Suprapubic skin (tissue), 4 donors: ENCODE measurements around the gene RAPGEF2. TPM values are rescaled to one million over a fixed set of nuclear protein-coding genes. Genes with fewer than 3 reads are reported as not detected.

Experiments used
- DNase-seq, 2 donors: peaks; one replicate each; pipeline ENCODE4 v3.0.0-alpha.2; 2019; ENCODE audit warnings: low spot score in 2 of 2
- H3K27ac ChIP-seq: fragments of 200-600 bp; sonication (generic); one replicate; pipeline ENCODE4 v1.5.1; 2019
- H3K27me3 ChIP-seq: fragments of 200-600 bp; sonication (generic); one replicate; pipeline ENCODE4 v1.5.1; 2019
- H3K36me3 ChIP-seq: fragments of 200-600 bp; sonication (generic); one replicate; pipeline ENCODE4 v1.5.1; 2019
- H3K4me1 ChIP-seq: fragments of 200-600 bp; sonication (generic); one replicate; pipeline ENCODE4 v1.5.1; 2019
- H3K4me3 ChIP-seq: fragments of 200-600 bp; sonication (generic); one replicate; pipeline ENCODE4 v1.5.1; 2019; ENCODE audit warnings: mild to moderate bottlenecking
- H3K9me3 ChIP-seq: fragments of 200-600 bp; sonication (generic); one replicate; pipeline ENCODE4 v1.5.1; 2019
- CTCF ChIP-seq, 2 donors: fragments of 200-600 bp in 1 of 2; fragments of 450-650 bp in 1 of 2; sonication (generic) in 1 of 2; IDR thresholded peaks; one replicate each; pipeline ENCODE4 v1.5.1; 2016 to 2019; ENCODE audit warnings: antibody characterized with exemption in 2 of 2, mild to moderate bottlenecking in 1 of 2, moderate library complexity in 1 of 2
- EP300 ChIP-seq: sonication (generic); formaldehyde crosslinking; IDR thresholded peaks from one replicate; pipeline ENCODE4 v1.6.1; 2017; ENCODE audit warnings: antibody characterized with exemption
- POLR2A ChIP-seq, 2 donors: fragments of 450-650 bp; IDR thresholded peaks; one replicate each; pipeline ENCODE4 v1.6.1; 2017; ENCODE audit warnings: antibody characterized with exemption in 2 of 2, mild to moderate bottlenecking in 2 of 2, moderate library complexity in 2 of 2
- POLR2AphosphoS5 ChIP-seq, 3 donors: sonication (generic); formaldehyde crosslinking; IDR thresholded peaks; one replicate each; pipeline ENCODE4 v1.6.1; 2017; ENCODE audit warnings: antibody characterized with exemption in 3 of 3
- WGBS: methylation state at CpG from one replicate; pipeline ENCODE4 v1.1.5; 2018; 5-methylcytosine and 5-hydroxymethylcytosine counted together
- total RNA-seq, 4 donors: library from RNA; depleted of rRNA; stranded (reverse); fragments of >200 nt; gene quantifications; one replicate each; pipeline ENCODE4 v1.1.0, GENCODE V29; 2016

RAPGEF2 gene
- total RNA-seq, 4 donors from 2014 or later = 31.3 to 62.4 (median 43.5) TPM

- H3K4me3 ChIP-seq = no peak overlapping the region
- H3K9me3 ChIP-seq = no peaks in the 10 kb centered on the region
- TF ChIP-seq EP300 (no peak), POLR2A (IDR thresholded peaks at IDR 0.05) (no peak), CTCF (IDR thresholded peaks at IDR 0.05) (no peak)
- no peaks in the 10 kb centered on the region for H3K27me3 ChIP-seq
- H3K4me1 ChIP-seq = peaks cover 5% of the 10 kb centered on the region
- WGBS = 94% methylated on average over 3 of the region's 3 CpGs
- no peak overlapping the region for H3K27ac ChIP-seq
- no peak for DNase-seq
- no peaks in the 10 kb centered on the region for H3K36me3 ChIP-seq
Measured at GRCh38 chr4:159210975-159211374, 108.1 kb downstream of the RAPGEF2 start.

GRCh38 chr4:159212675-159213293 lies 109.9 kb downstream of the RAPGEF2 start:
- WGBS = 57% methylated on average over 7 of the region's 7 CpGs
- no peak for TF ChIP-seq EP300
- TF ChIP-seq POLR2AphosphoS5 (IDR thresholded peaks at IDR 0.05) = no peak
- no peak for TF ChIP-seq POLR2A (IDR thresholded peaks at IDR 0.05)
- no peak for TF ChIP-seq CTCF (IDR thresholded peaks at IDR 0.05)

GRCh38 chr4:159216834-159217233 lies 114.0 kb downstream of the RAPGEF2 start:
- DNase-seq = no peak
- TF ChIP-seq CTCF (IDR thresholded peaks at IDR 0.05) (no peak), POLR2AphosphoS5 (IDR thresholded peaks at IDR 0.05) (no peak), POLR2A (IDR thresholded peaks at IDR 0.05) (no peak), EP300 (no peak)
- H3K36me3 ChIP-seq = no peaks in the 10 kb centered on the region
- H3K4me3 ChIP-seq = no peak overlapping the region
- H3K9me3 ChIP-seq = no peaks in the 10 kb centered on the region
- no peaks in the 10 kb centered on the region for H3K4me1 ChIP-seq
- WGBS = 81% methylated on average over 5 of the region's 5 CpGs
- no peaks in the 10 kb centered on the region for H3K27me3 ChIP-seq
- H3K27ac ChIP-seq = no peak overlapping the region

More at GRCh38 chr4:159212675-159213293, 109.9 kb downstream of the RAPGEF2 start:
- H3K4me1 ChIP-seq = no peaks in the 10 kb centered on the region
- no peak for DNase-seq
- H3K27me3 ChIP-seq = no peaks in the 10 kb centered on the region
- no peak overlapping the region for H3K27ac ChIP-seq
- no peak overlapping the region for H3K4me3 ChIP-seq
- no peaks in the 10 kb centered on the region for H3K36me3 ChIP-seq
- no peaks in the 10 kb centered on the region for H3K9me3 ChIP-seq

GRCh38 chr4:159219862-159220261 lies 117.0 kb downstream of the RAPGEF2 start:
- WGBS = 94% methylated on average over 1 of the region's 1 CpG
- Histone ChIP-seq H3K9me3 (no peaks in the 10 kb centered on the region), H3K4me3 (no peak overlapping the region), H3K4me1 (no peaks in the 10 kb centered on the region), H3K27me3 (no peaks in the 10 kb centered on the region), H3K27ac (no peak overlapping the region), H3K36me3 (no peaks in the 10 kb centered on the region)
- DNase-seq = no peak
- TF ChIP-seq CTCF (IDR thresholded peaks at IDR 0.05) (no peak), EP300 (no peak), POLR2A (IDR thresholded peaks at IDR 0.05) (no peak), POLR2AphosphoS5 (IDR thresholded peaks at IDR 0.05) (no peak)

- Histone ChIP-seq H3K27ac (no peak overlapping the region), H3K27me3 (no peaks in the 10 kb centered on the region), H3K36me3 (no peaks in the 10 kb centered on the region), H3K4me1 (no peaks in the 10 kb centered on the region), H3K4me3 (no peak overlapping the region), H3K9me3 (no peaks in the 10 kb centered on the region)
- WGBS = 84% methylated on average over 5 of the region's 5 CpGs
- TF ChIP-seq POLR2AphosphoS5 (IDR thresholded peaks at IDR 0.05) (no peak), EP300 (no peak), CTCF (IDR thresholded peaks at IDR 0.05) (no peak), POLR2A (IDR thresholded peaks at IDR 0.05) (no peak)
- DNase-seq = no peak
Measured at GRCh38 chr4:159220353-159220752, 117.5 kb downstream of the RAPGEF2 start.
